ENCODE measurements around the gene ACOX2. TPM values are rescaled to one million over a fixed set of nuclear protein-coding genes. Genes with fewer than 3 reads are reported as not detected.

ACOX2 gene
- total and polyA plus RNA-seq, 10 of the 15 experiments (the other 5 are each of a cell fraction or from before 2014, with no cell fraction given) = 0.72 TPM; not detected in 9

DNA sequence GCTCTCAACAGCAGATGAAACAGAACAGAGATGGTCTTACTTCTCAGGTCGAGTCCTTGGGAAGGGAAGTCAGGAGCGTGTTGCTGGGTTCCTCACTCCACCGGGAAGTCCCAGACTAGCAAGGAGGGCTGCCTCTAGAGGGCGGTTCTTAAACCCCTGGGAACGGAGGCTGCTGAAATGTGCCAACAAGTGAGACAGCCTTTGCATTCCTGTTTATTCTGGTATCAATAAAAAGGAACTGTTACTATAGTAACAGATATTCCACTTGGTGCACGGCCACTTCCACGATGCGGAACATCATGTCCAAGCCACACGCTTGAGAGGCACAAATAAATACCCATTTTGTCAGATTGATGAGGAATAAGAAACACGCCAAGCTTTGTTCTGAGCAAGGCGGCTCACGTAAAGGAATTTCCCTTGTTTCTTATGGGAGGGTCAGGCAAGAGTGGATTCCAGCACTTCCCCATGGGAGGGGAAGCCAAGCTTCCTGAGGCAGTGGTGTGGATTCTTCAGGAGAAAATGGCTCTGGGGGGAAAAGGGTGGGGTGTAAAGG, 40.4 kb upstream of the ACOX2 start, which contains the start of gene FAM107A (continued):
- TF ChIP-seq, protein P1, sequence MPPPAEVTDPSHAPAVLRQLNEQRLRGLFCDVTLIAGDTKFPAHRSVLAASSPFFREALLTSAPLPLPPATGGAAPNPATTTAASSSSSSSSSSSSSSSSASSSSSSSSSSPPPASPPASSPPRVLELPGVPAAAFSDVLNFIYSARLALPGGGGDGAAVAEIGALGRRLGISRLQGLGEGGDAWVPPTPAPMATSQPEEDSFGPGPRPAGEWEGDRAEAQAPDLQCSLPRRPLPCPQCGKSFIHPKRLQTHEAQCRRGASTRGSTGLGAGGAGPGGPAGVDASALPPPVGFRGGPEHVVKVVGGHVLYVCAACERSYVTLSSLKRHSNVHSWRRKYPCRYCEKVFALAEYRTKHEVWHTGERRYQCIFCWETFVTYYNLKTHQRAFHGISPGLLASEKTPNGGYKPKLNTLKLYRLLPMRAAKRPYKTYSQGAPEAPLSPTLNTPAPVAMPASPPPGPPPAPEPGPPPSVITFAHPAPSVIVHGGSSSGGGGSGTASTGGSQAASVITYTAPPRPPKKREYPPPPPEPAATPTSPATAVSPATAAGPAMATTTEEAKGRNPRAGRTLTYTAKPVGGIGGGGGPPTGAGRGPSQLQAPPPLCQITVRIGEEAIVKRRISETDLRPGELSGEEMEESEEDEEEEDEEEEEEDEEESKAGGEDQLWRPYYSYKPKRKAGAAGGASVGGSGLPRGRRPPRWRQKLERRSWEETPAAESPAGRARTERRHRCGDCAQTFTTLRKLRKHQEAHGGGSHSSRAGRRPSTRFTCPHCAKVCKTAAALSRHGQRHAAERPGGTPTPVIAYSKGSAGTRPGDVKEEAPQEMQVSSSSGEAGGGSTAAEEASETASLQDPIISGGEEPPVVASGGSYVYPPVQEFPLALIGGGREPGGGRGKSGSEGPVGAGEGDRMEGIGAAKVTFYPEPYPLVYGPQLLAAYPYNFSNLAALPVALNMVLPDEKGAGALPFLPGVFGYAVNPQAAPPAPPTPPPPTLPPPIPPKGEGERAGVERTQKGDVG (CRISPR knock-in tag; IDR thresholded peaks at IDR 0.05) = no peak
- TF ChIP-seq, protein P2, sequence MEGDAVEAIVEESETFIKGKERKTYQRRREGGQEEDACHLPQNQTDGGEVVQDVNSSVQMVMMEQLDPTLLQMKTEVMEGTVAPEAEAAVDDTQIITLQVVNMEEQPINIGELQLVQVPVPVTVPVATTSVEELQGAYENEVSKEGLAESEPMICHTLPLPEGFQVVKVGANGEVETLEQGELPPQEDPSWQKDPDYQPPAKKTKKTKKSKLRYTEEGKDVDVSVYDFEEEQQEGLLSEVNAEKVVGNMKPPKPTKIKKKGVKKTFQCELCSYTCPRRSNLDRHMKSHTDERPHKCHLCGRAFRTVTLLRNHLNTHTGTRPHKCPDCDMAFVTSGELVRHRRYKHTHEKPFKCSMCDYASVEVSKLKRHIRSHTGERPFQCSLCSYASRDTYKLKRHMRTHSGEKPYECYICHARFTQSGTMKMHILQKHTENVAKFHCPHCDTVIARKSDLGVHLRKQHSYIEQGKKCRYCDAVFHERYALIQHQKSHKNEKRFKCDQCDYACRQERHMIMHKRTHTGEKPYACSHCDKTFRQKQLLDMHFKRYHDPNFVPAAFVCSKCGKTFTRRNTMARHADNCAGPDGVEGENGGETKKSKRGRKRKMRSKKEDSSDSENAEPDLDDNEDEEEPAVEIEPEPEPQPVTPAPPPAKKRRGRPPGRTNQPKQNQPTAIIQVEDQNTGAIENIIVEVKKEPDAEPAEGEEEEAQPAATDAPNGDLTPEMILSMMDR (IDR thresholded peaks at IDR 0.05 in 2 of 3, conservative IDR thresholded peaks at IDR 0.05 in 1 of 3; ENCODE audit: control insufficient read depth in 2 of 3, extremely low read depth in 1 of 3, insufficient read depth in 1 of 3, low read depth in 3 of 3, low read length in 3 of 3) = no peak
- TF ChIP-seq CHD1 (IDR thresholded peaks at IDR 0.05; ENCODE audit: low read depth, low read length) = no peak

DNA sequence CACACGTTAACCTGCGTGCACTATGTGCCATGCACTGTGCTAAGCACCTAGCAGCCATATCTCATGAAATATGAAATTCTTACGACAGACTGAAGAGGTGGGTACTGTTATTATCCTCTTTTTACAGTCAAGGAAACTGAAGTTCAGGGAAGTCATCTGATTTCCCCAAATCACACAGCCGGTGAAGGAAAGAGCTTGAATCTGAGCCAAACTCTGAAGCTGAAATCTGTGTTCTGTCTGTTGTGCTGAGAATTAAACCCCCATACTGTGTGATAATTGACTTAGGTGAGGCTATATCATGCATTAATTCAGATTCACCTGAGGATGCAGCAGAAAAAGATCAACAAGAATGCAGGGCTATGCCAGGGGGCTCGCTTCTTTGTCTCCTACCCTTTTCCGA, 39.7 kb upstream of the ACOX2 start:
- H3K9ac ChIP-seq (ENCODE audit: control insufficient read depth, insufficient read depth, low read length) = no peak overlapping the region
- H3K27ac ChIP-seq (ENCODE audit: control insufficient read depth, insufficient read depth) = no peak overlapping the region
- no peak for FAIRE-seq
- no peak overlapping the region for H2AFZ ChIP-seq (ENCODE audit: control insufficient read depth, low read depth, low read length)
- no peaks in the 10 kb centered on the region for H3K36me3 ChIP-seq (ENCODE audit: control insufficient read depth in 2 of 2, insufficient read depth in 2 of 2, low read length in 1 of 2)
- ChIA-PET CTCF (interaction anchor here (1.4 kb wide), 1 partner anchor 55 kb away, joined by 4 read pairs; no protein-coding TSS in a partner anchor), RAD21 (ENCODE audit: unreplicated experiment) (no interaction called here), SMC1A (ENCODE audit: uncharacterized antibody, unreplicated experiment) (no interaction called here), POLR2A (no interaction called here)
- intact Hi-C loops (cut with micrococcal nuclease; ENCODE audit: unreplicated experiment) (no loop called here), in situ Hi-C loops (cut with MboI) (no loop called here)
- H3K4me2 ChIP-seq (ENCODE audit: control insufficient read depth, insufficient read depth) = no peak overlapping the region
- H3K4me1 ChIP-seq (ENCODE audit: control insufficient read depth, insufficient read depth, low read length) = no peaks in the 10 kb centered on the region
- no peak overlapping the region for H3K4me3 ChIP-seq
- H3K9me3 ChIP-seq (replicated peaks; ENCODE audit: control insufficient read depth, insufficient read depth, low read length) = no peaks in the 10 kb centered on the region
- no peak for DNase-seq (ENCODE audit: low read depth, low spot score)
- no peaks in the 10 kb centered on the region for H3K79me2 ChIP-seq (ENCODE audit: control insufficient read depth, insufficient read depth, low read length)
- no TSS peak for BruUV-seq (replicated peaks)
- no peak for TF ChIP-seq SUPT20H (IDR thresholded peaks at IDR 0.05; ENCODE audit: borderline replicate concordance, control insufficient read depth, low read depth, low read length)
- TF ChIP-seq YBX1 (IDR thresholded peaks at IDR 0.05) = no peak
- no peak for TF ChIP-seq NFYA (IDR thresholded peaks at IDR 0.05; ENCODE audit: borderline replicate concordance, low read depth, low read length)
- no peak for ATAC-seq
- no peaks in the 10 kb centered on the region for H3K27me3 ChIP-seq (replicated peaks in 1 of 2; ENCODE audit: control insufficient read depth in 2 of 2, insufficient read depth in 2 of 2, low read length in 1 of 2)
- no peaks in the 10 kb centered on the region for H4K20me1 ChIP-seq (ENCODE audit: control insufficient read depth, insufficient read depth)
- 28% methylated on average over 6 of the region's 6 CpGs for WGBS (ENCODE audit: insufficient coverage, insufficient replicate concordance, low lambda C conversion rate, missing lambda C conversion rate)
